ENCODE data around the gene FAR2.

DNA sequence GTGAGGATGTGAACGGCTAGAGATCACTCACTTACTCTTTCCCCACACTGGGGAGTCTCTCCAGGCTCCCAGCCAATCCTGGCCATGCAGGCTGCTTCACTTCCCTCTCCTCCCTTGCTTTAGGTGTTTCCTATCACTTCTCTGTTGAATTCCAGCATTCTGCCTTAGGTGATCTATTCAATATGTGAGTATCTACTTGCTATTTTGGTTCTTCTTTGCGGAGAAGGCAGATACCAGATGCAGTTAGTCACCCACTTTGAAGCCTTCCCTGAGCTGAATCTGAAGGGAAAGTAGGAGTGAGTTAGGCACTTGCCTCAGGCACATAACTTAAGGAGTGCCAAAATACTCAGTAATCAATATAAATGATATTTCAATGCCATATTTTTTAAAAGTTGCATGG lies 36.0 kb upstream of the FAR2 start:
- TF ChIP-seq POLR2A (IDR thresholded peaks at IDR 0.05) (no peak), CTCF (IDR thresholded peaks at IDR 0.05) (no peak)
